ENCODE data around the gene B3GLCT.
A peak's percentile ranks its signal among the peaks of the same experiment; 100 is the strongest.

The B3GLCT gene

DNA sequence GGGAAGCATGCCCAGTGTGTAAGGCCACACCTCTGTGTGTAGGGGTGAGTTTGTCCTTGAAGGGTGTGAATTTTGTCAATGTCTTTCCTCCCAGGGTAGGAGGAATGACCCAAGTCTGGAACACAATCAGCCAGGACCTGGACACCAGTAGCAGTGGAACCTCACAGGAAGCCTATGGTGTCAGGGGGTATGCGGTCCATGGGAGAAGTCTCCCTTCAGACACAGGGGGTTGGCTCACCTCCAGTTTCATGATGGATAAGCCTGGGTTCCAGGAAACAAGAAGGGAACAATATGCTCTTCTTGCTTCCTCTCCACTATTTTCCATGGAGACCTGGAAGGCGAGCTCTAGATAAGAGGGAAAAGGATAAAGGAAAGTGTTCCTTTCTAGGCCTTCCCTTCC, 23.9 kb downstream of the B3GLCT start:
- no peak for DNase-seq (ENCODE audit: low read depth)

GRCh38 chr13:31224174-31224669, 24.4 kb downstream of the B3GLCT start:
- no peak for DNase-seq (ENCODE audit: low read depth)

DNA sequence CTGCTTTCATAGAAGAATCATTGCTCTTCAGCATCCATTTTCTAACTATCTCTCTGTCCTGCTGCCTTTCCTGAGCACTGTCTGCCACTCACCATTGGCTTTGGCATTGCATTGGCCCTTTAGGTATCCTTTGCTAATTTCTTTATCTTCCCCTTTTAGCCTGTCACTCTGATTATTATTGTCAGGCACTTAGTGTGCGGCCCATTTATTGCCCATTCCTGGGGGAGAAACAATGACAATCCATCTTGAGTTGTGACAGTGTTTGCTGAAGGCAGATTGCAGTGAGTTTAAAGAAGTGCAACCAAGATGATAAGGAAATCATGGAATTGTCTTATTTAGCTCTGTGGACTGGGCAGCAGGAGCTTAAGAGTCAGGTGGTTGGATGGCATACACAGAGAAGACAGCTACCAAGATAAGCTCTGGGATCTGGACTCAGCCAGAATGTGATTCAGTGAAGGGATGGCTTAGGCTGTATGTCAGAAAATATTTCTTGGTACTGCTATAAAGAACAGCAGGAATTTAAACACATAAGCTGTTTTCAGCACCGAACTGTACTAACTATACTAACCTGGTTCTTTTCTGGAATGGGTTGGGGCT, 25.3 kb downstream of the B3GLCT start:
- DNase-seq (ENCODE audit: low read depth) = no peak

DNA sequence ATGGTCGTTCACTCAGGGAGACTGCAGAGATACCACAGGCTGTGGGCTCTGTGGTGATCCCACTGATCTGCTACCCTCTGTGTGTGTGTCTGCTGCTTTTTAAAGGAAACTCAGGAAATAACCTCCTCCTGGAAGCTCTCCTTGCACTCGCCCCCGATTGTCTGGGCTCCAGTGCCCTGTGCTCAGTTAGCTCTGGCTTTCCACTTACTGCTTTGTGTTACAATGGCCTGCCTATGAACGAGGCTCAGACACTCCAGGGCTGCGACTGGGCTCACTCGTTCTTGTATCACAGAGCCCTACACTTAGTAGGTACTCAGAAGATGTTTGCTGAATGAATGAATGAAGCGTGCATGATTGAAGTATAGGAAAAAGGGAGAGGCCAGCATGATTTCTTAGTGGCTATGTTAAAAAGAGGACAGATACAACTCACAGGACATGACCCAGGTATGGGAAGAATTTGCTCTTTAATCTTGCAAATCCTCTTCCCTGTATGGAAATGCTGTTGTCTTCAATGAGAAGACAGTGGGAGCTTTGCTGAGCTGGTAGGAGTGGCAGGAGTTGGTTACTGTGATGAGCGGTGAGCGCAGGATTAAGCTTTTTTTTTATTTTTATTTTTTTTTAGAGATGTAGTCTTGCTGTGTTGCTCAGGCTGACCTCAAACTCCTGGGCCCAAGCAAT, 26.4 kb downstream of the B3GLCT start:
- DNase-seq (ENCODE audit: low read depth) = no peak

DNA sequence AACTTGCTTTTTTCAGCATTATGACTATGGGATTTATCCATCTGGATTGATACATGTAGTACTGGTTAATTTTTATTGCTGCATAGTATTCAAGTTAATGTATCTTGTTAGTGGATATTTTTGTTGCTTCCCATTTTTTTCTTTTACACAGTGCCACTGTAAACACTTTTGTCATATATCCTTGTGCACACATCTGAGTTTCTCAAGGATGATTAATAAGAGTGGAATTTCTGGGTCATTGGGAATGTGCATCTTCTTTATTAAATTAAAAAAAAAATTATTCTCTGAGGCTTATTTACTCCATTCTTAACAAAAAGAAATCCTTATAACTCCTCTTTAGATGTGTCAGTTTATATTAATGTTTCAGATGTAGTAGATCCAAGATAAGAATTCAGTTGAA, 27.3 kb downstream of the B3GLCT start:
- DNase-seq (ENCODE audit: low read depth) = no peak

DNA sequence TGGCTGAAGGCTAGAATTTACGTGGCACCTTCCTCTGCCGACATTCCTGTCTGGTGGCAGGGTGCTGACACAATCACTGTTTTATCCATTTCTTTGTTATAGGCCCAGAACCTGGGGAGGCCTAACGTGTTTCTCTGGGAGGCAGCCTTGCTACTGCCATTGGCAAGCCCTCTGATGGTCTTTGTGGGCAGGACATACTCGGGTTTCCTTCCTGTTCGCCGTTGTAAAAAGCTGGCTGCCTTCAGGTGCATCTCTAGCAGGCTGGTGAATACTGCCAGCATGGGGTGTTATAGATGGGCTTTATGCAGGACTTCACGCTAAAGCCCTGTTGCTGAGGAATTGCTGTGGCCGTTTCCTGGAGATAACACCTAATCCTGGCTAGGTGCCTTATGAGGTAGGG, 28.1 kb downstream of the B3GLCT start:
- no peak for DNase-seq (ENCODE audit: low read depth)

DNA sequence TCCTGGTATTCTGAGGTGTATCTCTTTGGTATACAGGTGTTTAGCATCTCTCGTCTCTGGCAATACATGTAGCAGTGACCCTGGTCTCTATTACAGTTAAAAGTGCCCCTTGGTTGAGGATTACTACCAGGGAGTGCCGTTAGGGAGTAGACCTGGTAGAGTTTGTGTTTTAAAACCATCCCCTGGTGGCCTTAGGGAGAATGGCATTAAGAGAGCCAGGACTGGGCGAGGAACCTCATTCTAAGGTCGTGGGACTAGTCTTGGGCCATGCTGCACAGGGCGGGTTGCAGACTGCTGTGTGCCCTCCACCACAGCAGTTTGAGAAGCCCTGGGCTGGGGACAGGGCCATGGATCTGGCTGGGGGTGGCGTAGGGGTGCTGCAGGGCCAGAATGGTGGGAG, 35.0 kb downstream of the B3GLCT start:
- no peak for DNase-seq (ENCODE audit: low read depth)

DNA sequence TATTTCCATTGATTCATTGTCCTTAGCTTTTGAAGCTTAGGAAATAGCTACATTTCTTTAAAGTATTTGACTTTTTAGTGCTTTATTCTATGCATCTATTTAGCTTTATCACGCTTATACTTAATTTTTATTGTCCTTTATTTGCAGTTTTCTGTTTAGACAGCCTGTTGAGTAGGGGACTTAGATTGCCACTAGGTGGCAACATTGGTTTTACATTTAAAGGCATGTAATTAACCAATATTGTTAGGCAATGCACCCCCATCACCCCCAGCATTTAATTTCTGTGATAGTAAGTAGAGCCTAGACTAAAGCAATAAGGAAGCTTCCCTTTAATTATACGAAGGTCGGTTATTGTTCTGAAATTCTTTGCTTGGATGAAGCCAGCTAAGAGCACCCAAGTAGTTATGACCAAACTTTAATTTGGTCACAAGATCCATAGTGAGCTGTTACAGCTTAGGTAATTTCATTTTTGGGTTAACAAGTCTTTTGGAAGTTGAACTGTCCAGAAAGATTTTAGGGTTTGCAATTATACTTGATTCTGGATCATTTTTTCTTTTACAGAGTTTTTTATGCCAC, 36.5 kb downstream of the B3GLCT start:
- DNase-seq (ENCODE audit: low read depth) = peak; percentile 39

DNA sequence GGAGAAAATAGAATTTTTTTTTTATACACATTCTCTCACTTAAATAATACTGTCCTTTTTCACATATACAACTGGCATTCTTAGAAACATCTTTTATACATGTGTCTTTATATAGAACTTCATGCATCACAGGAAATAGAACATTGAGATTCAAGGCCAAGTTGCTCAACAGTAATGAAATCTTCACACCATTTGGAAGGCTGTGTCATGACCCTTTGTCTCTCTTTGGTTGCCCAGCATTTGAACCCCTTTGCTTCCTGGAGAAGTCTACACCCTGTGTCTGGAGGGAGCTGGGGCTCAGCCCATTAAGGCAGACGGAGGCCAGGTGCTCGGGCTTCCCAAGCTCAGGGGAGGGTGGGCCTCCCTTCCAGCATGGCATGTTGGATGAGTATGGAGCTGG, 41.1 kb downstream of the B3GLCT start:
- DNase-seq (ENCODE audit: low read depth) = no peak

GRCh38 chr13:31242367-31242766, 42.6 kb downstream of the B3GLCT start:
- no peak for DNase-seq (ENCODE audit: low read depth)

DNA sequence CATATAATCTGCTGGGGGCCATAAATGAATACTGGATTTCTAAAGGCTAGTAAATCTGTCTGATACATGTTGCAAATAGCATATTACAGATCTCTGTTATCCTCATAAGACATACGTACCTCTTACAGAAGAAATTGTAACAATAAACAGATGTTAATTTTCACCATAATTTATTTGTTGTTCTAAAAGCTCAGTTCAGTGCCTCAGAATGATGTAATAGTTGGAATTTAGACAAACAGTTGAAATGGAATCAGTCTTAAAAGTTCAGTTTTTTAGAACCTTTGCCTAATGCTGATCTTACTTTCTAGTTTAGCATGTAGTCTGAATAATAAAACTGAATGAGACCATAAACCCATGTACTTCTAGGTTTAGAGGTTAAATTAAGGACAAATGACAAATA, 43.1 kb downstream of the B3GLCT start:
- DNase-seq (ENCODE audit: low read depth) = peak; percentile 36

GRCh38 chr13:31245598-31246373, 46.0 kb downstream of the B3GLCT start:
- no peak for DNase-seq (ENCODE audit: low read depth)

GRCh38 chr13:31246918-31247317, 47.1 kb downstream of the B3GLCT start:
- DNase-seq (ENCODE audit: low read depth) = no peak

DNA sequence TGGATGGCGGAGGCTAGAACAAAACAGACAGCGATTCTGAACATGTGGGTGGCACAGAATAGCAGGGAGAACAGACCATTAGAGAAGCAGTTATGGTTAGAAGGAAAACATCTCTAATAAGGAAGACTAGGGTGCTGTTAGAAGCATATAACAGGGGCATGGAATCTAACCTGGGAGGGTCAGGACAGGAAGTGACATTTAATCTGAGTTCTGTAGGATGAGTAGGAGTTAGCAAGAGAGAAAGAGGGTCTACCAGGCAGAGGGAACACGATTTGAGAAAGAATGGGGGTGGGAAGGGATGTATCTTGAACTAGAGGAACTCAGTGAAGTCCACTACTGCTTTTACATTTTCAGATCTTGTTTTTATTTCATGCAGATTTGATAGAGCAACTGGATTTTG, 48.6 kb downstream of the B3GLCT start:
- no peak for DNase-seq (ENCODE audit: low read depth)

GRCh38 chr13:31248965-31249539, 49.3 kb downstream of the B3GLCT start:
- no peak for DNase-seq (ENCODE audit: low read depth)

- no peak for DNase-seq (ENCODE audit: low read depth)
These were observed 50.7 kb downstream of the B3GLCT start for GRCh38 chr13:31250435-31250834.

- DNase-seq (ENCODE audit: low read depth) = no peak
These were observed 61.5 kb downstream of the B3GLCT start for GRCh38 chr13:31261241-31261640.

DNA sequence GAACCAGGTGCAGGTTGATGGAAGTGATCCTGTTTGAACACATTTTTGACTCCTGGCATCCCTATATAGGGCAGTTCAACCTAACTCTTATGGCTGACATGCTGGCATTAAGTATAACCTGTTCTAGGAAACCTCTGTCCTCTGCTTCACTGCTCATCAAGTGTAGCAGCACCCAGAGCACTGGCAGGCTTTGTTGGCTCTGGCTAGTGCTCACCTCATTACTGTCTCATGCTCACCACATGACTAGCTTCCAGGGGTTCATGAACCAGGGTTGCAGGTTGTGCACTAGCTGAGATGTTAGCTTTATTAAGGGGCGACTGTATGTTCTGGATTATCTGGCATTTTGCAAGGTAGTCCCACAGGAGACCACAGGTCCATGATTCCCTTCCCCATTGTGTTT, 63.6 kb downstream of the B3GLCT start:
- no peak for DNase-seq (ENCODE audit: low read depth)

DNA sequence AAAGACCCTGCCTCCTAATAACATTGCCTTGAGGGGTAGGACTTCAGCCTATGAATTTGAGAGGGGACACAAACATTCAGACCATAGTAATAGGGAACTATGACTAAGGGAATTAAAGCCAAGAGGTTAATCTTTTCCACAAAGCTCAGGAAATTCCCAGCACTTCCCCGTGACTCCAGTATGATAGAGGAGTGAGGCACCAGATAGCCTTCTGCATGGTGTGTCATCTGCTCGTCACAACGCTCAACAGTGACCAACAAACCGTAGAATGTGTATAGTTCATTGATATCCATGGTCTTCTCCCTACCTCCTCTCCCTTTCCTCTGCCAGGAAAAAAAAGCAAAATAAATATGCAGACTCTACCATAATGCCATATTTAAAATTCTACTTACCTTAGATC, 64.4 kb downstream of the B3GLCT start:
- DNase-seq (ENCODE audit: low read depth) = no peak

- no peak for DNase-seq (ENCODE audit: low read depth)
These were observed 67.5 kb downstream of the B3GLCT start for GRCh38 chr13:31267126-31267784.

DNA sequence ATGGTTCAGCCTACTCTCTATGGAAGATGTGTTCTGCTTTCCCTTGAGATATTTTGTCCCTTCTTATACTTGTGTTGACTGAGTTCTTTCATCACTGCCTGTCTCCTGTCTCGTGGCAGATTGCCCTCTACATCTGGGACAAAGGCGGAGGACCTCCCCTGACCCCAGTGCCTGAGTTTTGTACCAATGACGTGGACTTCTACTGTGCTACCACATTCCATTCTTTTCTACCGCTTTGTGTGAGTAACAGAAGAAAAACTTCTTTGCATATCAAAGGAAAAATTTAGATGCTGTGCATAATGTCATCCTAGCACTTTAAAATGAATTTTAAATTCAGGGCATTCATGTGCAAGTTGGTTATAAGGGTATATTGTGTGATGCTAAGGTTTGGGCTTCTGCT, 74.6 kb downstream of the B3GLCT start:
- DNase-seq (ENCODE audit: low read depth) = no peak

DNA sequence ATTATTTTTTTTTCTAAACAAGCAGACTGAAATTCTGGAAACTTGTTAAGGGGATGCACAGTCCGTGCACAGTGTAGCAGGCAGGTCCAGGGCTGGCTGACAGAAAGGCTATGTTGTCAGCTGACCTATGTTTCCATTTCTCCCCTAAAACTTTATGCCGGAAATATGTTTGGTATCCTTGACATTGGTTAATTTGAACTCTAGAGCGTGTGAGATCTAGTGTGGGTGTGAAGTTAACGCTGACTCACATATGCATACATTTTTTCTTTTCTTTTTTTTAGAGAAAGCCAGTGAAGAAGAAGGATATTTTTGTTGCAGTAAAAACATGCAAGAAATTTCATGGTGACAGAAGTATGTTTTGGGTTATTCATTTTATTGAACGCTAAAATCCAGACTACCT, 76.6 kb downstream of the B3GLCT start:
- no peak for DNase-seq (ENCODE audit: low read depth)

All from fibroblast of the conjunctiva (primary cell).